Retina (tissue), 1 donor: ENCODE results near the gene TMEM127.
"Not testable (repeated sequence)": the region's sequence is repeated elsewhere in the genome, so short reads cannot be mapped to it uniquely, and the experiment has no call there.

Experiments
- DNase-seq: peaks from one replicate; pipeline ENCODE4 v3.0.0-alpha.2; 2016

TMEM127 gene, protein sequence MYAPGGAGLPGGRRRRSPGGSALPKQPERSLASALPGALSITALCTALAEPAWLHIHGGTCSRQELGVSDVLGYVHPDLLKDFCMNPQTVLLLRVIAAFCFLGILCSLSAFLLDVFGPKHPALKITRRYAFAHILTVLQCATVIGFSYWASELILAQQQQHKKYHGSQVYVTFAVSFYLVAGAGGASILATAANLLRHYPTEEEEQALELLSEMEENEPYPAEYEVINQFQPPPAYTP

DNA sequence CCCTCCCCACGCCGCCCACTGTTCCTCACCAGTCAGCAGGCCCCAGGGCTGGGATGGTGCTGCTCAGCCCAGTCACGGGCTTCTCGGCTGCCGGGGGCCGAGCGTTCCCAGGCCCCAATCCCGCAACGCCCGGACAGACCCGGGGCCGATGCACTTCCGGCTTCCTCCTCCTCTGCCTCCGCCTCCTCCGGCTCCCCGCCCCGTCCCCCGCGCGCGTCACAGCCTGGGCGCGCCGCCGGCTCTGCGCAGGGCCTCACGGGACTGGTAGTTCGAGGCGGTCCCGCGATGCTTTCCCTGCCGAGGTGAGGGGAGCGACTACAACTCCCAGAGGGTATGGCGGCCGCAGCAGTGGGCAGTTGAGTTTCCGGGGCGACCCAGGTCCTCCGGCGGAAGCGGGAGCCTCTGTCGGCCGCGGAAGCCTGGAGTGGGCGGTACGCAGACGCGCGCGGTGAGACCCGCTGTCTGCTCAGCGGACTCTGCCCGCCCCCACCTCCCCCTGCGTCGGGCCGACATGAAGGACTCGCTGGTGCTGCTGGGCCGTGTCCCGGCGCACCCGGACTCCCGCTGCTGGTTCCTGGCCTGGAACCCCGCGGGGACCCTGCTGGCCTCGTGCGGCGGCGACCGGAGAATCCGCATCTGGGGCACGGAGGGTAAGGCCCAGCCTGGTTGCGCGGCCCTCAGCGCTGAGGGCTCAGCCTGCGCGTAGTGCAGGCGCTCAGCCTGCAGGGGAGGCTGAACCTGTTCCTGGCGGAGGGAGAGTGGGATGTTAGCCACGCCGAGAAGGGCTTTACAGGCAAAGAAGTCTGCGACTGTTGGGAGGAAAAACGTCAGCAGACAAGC, at the start of gene TMEM127, which contains the start of gene CIAO1:
TMEM127 (minus strand) TSS at position 158 of the 840 bp plus-strand sequence. CDS start 616 bp downstream, outside the sequence.
CIAO1 (plus strand) TSS at position 386 of the 840 bp plus-strand sequence; CDS start at position 512, 126 bp downstream.
- DNase-seq: peak; percentile 99

DNA sequence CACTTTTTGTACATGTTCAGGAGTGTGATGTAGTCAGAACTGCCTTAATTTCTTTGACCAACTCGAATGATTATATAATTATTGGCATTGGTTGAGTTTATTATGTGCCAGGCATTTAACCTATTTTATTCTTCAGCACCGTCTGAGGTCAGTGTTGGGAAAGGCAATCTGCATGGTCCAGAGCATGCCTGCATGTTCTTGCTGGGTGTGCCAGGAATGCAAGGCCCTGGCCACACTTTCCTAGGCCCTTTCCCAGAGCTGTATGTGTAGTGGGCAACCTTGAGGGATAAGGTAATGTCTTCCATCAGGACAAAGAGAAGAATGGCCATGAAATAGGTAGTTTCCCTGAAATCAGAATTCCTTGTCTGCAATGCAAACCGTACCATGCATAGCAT, 49.2 kb upstream of the TMEM127 start:
- no peak for DNase-seq

DNA sequence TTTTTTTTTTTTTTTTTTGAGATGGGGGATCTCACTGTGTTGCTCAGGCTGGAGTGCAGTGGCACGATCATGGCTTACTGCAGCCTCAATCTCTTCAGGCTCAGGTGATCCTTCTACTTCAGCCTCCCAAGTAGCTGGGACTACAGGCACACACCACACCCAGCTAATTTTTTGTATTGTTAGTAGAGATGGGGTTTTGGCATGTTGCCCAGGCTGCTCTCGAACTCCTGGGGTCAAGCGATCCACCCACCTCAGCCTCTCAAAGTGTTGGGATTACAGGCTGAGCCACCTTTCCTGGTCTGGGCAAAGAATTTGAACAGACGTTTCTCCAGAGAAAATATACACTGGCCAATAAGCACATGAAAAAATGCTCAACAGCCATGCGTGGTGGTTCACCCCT, 42.5 kb upstream of the TMEM127 start:
- DNase-seq: no peak

DNA sequence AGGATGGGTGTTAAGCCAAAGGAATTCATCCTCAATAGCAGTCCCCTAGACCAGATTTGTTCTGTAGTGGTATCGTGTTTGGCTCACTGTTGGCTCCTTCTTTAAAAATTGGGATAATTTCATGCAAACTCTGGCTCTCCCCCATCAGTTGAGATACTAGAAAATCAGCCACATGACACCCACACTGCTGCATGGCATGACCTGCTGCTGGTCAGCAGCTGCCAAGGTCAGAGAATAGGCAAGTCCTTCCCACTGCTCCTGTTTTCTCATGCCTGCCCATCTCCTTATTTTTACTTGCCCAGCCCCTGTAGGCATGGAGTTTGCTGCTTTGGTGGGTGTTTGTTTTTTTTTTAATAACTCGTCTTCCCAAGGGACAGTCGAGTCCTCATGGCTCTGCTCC, 40.6 kb upstream of the TMEM127 start:
- no peak for DNase-seq

DNA sequence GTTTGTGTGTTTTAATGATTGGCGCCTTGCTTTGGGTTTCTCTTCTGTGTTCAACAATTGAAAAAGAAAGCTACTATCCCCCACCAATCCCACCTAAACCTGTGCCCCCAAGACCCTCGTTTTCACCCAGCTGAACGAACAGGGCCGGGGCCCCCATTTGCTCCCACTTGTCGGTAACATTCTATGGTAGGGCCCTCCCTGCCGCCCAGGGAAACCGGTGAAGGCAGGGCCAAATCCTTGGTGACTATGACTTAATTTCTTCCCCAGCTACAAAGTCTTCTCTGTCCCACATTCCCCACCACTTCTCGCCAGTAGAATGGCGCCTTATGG, 40.1 kb upstream of the TMEM127 start:
- DNase-seq: no peak

DNA sequence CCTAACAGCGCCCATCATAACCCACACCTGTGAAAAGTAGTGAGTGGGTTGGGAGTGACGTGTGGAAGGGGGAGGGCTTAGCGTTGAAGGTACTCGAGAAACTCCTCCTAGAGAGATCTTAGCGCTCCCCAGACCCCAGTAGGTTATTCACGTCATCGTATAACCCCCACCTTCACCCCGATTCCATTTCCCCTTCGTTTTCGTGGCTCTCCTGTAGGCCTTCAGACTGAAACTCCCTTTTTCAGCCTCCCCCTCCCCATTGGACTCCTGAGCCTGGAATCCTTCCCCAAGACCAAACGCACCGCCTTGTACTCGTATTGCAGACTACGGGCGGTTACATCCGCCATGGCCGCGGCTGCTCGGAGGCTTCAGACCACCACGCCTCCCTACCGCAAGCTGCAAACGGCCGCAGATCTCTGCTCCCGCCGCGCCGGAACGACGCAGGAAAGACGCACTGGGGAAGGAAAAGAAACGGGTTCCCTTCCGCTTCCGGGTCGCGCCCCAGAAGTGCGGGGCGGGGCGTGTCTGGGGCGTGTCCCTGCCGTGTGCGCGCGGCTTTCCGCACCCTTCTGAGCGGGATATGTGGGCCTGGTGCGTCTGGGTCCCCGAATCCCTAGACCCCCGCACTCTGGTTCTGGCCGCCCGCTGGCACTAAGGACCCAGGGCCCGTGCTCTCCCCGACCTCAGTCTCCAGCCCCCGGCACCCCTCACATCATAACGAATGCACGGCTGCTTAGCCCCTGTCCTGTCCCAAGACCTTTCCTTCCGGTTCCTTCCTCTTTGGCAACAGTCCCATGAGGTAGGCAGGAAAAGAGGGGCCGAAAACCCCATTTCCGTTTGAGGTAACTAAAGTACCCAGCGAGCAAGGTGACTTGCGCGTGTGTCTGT, 39.5 kb upstream of the TMEM127 start, which contains the start of gene SNRNP200:
SNRNP200 (minus strand) TSS at position 456 of the 888 bp plus-strand sequence; CDS start at position 347, 109 bp downstream.
- peak; percentile 96 for DNase-seq

DNA sequence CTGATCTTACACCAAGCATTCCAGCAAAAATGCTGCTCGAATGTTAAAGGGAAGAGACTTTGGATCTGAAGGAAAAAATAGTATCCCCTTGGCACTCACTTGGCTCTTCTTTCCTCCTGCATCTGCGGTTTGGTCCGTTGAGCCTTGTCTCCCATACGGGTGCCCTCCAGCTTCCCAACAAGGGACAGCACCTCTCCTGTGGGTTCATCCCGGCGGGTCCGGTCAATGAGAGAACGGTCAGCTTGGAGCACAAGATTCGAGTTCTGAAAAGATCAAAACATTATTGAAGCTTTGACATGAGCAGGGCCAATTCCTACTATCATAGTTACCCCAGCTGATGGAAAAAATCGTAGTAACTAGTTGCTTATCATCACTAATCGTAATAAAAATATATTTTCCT, 38.8 kb upstream of the TMEM127 start:
- no peak for DNase-seq

DNA sequence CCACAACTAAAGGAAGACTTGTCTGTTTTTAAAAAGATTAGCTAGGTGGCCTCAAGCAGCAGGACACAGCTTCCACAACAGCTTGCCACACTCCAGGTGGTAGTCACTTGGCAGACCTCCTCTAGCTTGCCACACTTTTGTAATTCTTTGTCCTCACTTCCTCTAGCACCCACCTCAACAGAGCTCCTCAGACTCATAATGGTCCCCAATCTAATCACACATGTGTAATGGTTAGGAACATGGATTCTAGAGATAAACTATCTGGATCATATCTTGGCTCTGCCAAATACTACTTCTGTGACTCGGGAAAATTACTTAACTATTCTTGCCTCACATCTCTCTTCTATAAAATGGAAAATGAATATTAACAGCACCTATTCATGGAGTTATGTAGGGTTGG, 36.1 kb upstream of the TMEM127 start:
- DNase-seq: no peak

DNA sequence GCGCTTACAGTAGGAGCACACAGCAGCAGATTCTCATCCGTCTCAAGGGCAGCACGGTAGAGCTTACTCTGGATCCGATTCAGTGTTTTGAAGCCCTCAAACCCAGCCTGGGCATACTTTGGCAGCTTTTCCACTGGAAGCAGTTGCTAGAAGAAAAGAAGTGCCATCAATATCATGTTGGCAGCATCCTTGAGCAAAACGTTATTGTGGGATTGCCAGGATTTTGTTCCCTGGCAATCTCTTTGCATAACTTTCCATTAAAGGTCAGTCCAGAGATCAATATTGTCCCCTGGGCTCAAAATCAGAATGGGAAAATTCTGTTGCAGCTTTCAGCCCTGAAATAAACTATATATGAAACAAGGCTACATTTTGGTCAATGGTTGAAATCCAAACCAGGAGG, 31.1 kb upstream of the TMEM127 start:
- DNase-seq: no peak

DNA sequence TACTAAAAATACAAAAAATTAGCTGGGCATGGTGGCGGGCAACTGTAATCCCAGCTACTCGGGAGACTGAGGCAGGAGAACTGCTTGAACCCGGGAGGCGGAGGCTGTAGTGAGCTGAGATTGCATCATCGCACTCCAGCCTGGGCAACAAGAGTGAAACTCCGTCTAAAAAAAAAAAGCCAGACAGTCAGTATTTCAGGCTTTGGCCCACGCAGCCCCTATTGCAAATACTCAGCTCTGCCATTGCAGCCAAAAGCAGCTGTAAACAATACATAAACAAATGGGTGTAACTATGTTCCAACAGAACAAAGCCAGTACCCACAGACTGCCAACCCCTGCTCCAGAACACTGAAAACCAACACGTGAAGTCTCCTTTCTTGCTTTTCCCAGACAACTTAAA, 28.5 kb upstream of the TMEM127 start:
- not testable (repeated sequence) for DNase-seq

DNA sequence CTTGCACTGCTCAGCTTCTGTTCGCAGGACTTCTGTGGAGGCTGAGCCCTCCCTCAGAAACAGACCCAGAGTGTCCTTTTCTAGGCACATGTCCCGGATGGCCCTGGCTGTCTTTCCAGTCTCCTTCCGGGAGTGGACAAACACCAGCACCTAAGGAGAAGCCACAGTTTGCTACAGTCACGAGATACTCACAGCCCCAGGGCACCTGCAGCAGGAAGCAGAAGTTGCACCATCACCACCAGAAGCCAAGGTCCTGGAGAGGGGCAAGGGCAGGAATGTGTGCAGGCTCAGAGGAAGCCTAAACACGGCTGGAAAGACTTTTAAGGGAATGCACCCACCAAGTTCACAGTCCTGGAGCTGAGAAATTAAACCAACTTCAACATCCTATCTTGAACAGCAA, 26.0 kb upstream of the TMEM127 start:
- no peak for DNase-seq

DNA sequence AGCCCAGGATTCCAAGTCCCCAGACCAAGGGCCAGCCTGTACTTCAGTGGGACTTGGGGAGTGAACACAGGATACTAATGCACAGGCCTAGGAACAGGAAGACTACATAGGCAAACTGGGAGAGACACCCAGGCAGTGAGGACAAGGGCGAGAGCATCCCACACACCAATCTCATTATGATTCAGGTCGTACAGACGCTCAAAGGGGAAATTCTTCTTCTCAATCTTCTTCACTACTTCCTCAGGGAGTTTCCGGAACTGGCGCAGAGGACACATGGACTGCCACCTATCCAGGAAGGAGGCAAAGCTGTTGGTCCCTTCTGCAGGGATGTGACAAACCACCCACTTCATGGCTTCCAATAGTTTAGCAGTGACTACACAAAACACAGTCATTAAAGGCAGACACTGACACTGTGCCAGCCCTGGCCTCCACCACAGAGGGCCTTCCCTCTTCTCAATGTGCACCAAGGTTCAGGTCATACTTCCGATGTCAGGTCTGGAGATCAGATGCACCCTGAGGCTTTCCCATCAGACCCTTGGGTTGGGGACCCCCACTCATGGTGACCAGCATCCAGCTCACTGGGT, 21.6 kb upstream of the TMEM127 start:
- DNase-seq: no peak

DNA sequence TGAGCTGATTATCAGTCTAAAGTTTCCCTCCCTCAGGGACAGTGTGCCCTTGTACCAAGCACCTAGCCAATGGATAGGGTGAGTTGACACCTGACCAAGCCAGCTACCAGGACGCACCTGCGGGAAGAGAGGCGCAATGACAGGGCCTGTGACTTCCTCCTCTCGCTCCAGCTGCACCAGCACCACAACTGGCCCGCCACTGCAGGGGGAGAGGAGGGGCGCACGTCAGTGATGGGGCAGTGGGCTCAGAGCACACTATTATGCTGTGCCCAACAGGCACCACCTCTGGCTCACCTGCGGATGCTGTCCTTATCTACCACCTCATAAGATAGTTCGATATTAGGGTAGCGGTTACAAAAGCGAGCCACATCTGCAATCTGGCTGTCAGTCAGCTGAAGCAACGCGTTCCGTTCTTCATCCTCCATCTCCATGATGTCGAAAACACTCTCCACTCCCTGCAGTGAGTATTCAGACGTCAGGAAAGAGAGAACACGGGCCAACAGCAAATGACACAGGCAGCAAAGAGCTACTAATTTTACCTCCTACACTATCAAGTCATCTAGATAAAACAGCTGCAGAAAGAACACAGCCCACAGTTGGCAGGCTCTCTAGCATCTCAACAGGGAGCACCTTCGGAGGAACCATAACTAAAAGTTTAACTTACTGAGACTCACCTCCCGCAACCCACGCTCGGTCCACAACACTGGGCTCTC, 11.1 kb upstream of the TMEM127 start:
- no peak for DNase-seq

DNA sequence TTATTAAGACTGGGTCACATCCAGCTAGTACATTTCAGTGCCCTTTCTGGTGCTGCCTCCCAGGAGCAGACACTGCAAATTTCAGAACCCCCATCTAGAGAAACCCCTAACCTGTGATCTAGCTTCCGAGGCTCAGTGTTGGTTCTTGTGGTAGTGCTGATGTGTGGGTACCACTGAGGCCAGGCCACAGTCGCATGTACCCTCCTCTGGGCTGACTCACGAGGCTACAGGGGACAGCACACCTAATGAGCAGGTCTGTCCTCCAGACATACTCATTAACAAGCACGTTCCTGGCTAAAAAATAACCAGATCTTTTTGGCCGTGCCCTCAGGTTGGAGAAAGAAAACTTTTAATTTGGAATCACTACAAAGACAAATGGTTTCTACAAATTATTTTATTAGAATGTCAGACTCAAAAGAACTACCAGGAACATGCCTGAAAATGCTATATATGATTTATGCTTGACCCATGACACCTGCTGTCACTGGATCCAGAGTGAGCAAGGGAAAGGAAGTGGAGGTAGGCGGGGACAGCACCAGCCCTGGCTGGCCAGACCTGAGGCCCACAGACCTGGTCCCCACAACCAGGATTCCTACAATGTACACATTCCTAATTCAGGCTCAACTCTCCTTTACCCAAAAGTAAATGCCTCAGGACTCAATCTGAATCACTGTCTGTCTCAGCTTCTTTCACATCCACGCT, 8.7 kb upstream of the TMEM127 start:
- no peak for DNase-seq

DNA sequence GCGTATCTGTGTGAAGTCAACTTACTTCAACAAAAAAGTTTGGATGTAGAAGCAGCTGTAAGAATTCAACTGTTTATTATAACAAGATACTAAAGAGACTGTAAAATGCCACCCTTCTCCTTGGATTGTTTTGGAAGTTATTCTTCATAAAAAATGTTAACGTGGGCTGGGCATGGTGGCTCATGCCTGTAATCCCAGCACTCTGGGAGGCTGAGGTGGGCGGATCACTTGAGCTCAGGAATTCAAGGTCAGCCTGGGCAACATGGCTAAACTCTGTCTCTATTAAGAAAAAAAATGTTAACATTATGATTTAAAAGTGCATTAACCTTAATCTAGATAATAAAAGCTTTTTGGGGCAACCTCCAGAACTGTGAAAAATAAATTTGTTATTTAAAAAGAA, 8.0 kb upstream of the TMEM127 start:
- DNase-seq: no peak

DNA sequence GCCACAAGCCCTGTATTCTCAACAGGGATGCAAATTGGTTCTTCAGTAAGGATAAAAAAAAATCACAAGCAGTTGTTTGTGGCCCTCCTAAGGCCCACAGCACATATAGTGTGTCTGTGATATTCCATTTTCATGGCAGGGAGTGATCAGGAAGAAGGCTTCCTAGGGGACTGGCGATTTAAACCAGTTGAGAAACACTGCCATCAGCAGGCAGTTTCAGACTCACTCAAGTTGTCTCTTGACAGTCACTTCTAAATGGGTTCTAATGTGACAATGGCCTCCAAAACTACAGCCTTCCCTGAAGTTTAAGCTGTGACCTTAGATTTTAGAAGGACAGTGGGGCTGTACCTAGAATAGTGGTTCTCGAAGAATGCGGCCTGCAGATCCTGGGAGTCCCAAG, 6.2 kb upstream of the TMEM127 start:
- DNase-seq: no peak

DNA sequence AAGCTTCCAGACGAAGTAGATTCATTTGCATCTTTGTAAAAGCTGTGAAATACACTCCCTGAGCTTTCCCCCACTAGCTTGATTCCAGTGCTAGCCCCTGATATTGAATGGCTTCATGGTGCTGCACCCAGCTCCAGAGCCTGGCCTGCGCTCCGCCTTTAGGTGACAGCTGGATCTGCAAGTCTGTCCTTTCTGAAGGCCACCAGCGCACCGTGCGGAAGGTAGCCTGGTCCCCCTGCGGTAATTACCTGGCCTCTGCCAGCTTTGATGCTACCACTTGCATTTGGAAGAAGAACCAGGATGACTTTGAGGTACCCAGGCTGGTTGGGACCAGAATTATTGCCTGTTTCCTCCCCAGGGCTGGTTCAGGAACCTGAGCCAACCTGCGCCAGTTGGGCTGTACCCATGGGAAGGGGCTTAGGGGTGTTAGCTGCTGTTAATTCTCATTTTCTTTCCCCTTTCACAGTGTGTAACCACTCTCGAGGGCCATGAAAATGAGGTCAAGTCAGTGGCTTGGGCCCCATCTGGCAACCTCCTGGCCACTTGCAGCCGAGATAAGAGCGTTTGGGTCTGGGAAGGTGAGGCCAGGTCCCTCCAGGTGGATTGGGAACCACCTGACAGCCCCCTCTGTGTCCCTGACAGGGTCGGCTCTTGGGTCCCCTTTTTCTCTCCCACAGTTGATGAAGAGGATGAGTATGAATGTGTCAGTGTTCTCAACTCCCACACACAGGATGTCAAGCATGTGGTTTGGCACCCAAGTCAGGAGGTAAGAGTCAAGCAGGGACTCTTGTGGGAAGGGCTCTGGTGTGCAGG, 1.6 kb upstream of the TMEM127 start:
- no peak for DNase-seq

DNA sequence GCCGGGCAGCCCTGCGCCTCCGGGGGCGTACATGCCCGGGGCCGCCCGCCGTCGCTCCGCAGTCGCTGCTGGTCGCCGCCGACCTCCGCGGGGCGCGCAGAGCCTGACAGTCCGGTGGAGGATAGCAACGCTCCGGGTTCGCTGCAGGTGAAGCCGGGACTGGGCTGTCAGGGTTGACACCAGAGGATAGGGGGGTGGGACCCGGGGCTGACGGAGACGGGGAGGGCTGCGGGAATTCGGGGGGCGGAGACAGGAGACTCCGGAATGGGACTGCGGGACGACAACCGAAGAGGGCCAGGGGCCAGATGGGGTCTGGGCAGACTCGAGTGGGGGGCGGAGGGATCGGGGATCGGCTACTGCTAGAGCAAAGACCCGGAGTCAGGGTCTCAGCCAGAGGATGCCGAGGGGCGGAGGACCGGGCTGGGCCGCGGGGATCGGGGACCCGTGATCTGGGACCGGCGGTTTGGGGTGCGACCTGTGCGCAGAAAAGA, 403 bp downstream of the TMEM127 start:
- DNase-seq: no peak

DNA sequence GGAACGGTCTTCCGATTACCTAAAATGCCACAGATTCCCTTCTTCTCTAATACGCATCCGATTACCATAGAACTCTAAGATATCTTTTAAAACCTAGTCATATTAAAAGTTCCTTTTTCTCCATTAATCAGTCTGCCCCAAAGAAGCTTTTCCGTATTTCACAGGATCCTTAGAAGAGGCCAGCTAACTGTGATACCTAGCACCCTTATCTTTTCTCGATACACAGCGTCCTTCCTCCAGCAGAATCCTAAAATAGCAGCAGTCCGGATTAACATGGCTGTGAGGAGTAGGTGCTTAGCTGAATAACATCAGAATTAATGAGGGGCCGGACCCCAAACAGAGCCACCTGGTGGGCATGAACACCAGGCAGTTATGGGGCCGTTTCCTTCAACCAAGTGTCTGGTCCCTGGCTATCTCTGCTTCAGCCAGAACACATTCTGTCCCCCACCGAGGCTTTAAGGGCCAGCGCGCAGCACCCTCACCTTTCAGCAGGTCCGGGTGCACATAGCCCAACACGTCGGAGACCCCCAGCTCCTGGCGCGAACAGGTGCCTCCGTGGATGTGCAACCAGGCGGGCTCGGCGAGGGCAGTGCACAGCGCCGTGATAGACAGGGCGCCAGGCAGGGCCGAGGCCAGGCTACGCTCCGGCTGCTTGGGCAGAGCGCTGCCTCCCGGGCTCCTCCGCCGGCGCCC, 995 bp downstream of the TMEM127 start:
- peak; percentile 60 for DNase-seq

DNA sequence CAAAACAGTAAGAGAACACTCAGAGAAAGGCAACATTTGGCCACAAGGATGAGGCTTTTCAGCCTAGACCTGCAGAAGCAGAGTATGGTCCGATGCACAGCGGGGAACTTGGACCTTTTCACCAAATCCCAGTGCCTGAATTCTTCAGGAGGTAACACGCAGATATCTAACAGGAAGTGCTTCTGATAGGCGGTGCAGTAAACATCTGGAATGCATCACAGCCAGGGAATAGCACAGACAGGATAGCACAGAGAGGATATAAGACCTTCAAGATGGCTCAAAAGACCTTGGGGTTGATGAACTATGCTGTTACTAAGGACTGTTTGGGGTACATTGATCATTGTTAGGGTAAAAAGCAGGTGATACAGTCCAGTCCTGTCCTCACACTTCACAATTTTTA, 1.7 kb downstream of the TMEM127 start:
- DNase-seq: no peak
